ENCODE data around the gene TCEANC2.
"Not testable (repeated sequence)": the region's sequence is repeated elsewhere in the genome, so short reads cannot be mapped to it uniquely, and the experiment has no call there.

Gene TCEANC2

DNA sequence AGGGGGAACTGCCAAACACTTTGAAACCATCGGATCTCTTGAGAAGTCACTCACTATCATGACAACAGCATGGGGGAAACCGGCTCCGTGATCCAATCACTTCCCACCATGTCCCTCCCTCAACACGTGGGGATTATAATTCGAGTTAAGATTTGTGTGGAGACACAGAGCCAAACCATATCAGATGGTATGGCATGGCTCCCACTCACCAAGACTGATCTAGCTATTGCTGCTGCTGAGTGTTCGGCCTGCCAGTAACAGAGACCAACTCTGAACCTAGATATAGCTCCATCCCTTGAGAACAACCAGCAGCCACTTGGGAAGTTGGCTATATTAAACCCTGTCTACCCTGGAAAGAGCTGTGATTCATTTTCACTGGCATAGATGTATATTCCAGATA lies 50.0 kb downstream of the TCEANC2 start:
- TF ChIP-seq, protein P1, sequence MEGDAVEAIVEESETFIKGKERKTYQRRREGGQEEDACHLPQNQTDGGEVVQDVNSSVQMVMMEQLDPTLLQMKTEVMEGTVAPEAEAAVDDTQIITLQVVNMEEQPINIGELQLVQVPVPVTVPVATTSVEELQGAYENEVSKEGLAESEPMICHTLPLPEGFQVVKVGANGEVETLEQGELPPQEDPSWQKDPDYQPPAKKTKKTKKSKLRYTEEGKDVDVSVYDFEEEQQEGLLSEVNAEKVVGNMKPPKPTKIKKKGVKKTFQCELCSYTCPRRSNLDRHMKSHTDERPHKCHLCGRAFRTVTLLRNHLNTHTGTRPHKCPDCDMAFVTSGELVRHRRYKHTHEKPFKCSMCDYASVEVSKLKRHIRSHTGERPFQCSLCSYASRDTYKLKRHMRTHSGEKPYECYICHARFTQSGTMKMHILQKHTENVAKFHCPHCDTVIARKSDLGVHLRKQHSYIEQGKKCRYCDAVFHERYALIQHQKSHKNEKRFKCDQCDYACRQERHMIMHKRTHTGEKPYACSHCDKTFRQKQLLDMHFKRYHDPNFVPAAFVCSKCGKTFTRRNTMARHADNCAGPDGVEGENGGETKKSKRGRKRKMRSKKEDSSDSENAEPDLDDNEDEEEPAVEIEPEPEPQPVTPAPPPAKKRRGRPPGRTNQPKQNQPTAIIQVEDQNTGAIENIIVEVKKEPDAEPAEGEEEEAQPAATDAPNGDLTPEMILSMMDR (IDR thresholded peaks at IDR 0.05; ENCODE audit: borderline replicate concordance, insufficient read depth, low read depth, low read length): no peak
- H3K4me3 ChIP-seq (ENCODE audit: low read depth, low read length): no peak overlapping the region

DNA sequence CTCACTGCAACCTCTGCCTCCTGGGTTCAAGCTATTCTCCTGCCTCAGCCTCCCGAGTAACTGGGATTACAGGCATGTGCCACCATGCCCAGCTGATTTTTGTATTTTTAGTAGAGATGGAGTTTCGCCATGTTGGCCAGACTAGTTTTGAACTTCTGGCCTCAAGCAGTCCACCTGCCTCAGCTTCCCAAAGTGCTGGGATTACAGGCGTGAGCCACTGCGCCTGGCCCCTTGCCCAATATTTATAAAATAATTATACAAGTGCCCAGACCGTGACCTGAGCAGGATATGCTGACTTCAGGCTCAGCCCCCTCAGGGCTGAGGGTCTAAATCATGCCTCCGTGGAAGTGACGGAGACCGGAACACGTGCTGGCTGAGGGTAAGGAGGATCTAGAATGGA lies 51.2 kb downstream of the TCEANC2 start:
- not testable (repeated sequence) for H3K4me3 ChIP-seq (ENCODE audit: low read depth, low read length)

DNA sequence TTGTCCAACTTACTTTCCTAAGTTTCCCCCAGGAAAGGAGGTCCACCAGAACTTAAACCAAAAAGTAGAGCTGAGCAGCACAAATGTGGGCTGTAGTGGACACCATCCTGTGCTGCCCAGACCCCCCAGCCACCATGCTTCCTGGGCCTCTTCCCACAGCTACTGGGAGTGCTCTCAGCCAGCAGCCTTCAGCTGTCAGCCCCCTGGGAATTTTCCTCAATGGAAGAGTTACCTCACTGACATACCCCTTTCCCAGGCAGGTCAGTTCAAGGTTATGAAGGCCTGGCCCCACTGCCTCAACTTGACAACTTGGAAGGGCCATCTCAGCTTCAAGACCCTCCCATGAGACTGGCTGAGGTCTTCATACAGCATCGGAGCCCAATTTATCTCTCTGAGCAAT lies 51.7 kb downstream of the TCEANC2 start:
- TF ChIP-seq, protein P1 (IDR thresholded peaks at IDR 0.05; ENCODE audit: borderline replicate concordance, insufficient read depth, low read depth, low read length): no peak
- no peak overlapping the region for H3K4me3 ChIP-seq (ENCODE audit: low read depth, low read length)

DNA sequence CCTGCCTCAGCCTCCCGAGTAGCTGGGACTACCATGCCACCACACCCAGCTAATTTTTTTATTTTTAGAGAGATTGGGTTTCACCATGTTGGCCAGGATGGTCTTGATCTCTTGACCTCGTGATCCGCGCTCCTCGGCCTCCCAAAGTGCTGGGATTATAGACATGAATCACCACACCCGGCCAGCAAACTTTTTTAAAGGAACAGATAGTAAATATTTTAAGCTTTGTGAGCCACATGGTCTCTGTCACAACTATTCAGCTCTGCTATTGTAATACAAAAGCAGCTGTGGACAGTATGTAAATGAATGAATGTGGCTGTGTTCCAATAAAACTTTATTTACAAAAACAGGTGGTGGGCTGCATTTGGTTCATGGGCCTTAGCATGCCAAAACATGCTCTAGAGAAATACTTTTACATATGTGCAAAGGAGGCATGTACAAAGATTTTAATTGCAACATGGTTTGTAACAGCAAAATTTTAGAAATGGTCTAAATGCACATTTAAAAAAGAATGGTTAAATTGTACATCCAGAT lies 52.4 kb downstream of the TCEANC2 start:
- TF ChIP-seq, protein P1 (IDR thresholded peaks at IDR 0.05; ENCODE audit: borderline replicate concordance, insufficient read depth, low read depth, low read length): no peak
- H3K4me3 ChIP-seq (ENCODE audit: low read depth, low read length): no peak overlapping the region

DNA sequence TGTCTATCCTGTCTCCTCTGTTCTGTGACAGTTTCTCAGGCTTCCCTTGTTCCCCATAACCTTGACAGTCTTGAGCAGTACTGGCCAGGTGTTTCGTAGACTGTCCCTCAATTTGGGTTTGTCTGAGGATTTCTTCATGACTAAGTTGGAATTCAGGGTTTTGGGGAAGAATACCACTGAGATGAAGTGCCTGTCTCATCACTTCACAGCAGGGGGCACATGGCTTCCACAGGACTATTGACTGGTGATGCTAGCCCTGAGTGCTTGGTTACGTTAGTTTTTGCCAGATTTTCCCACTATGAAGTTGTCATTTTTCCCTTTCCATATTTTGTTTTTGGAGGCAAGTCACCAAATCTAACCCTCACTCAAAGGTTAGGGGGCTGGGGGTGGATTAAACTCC lies 53.7 kb downstream of the TCEANC2 start:
- no peak overlapping the region for H3K4me3 ChIP-seq (ENCODE audit: low read depth, low read length)

DNA sequence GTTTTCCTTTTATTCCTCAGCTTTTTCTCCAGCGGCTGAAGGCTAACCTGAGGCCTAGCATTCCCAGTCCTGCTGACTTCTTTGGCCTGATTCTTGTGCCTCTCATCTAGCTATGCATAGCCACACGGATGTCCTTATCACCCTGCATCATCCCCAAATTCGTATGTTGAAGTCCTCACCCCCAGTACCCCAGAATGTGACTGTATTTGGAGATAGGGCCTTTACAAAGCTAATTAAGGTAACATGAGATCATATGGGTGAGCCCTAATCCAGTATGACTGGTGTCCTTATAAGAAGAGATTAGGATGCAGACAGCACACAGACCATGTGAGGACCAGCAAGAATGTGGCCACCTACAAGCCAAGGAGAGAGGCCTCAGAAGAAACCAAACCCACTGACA lies 54.7 kb downstream of the TCEANC2 start:
- no peak overlapping the region for H3K4me3 ChIP-seq (ENCODE audit: low read depth, low read length)
- TF ChIP-seq, protein P1 (IDR thresholded peaks at IDR 0.05; ENCODE audit: borderline replicate concordance, insufficient read depth, low read depth, low read length): no peak

More for the DNA sequence above, 53.7 kb downstream of the TCEANC2 start:
- TF ChIP-seq, protein P1 (IDR thresholded peaks at IDR 0.05; ENCODE audit: borderline replicate concordance, insufficient read depth, low read depth, low read length): no peak

DNA sequence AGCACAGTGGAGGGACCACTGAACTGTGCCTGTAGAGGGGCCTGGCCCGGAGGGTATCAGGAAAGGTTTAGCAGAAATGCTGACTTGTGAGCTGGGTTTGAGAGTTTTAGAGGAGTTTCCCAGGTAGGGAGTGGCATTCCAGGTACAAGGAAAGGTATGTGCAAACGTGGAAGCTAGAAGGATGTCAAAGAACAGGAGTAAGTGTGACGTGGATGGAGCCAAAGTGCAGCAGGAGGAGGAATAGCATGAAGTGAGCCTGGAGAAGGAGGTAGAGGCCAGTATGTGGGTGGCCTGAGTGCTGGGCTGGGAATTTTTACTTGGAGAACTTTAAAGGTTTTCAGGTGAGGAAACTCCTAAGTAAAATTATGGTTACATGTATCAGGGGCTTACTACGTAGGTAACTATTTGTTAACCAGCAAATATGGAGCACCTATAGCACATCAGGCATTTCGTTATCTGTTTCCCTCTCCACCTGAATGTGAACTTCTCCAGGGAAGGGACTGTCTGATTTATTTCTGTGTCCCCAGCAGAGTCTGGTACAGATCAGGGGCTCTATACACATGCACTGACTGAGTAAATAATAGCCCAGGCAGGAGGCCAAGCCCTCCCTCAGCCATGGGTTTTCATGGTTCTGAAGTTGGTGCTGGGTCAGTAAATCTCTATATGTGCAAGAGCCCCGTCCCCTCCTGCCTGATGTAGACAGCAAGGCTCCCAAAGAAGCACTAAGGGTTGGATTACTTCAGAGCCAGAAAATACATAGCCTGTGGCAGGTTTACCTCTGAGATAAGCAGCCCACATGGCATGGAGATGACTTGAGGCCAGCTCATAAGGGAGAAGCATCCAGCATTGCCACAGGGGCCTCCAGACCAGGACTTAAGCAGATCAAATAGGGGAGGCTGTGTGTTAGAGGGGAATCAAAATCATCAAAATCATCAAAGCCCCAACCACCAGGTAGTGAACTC lies 56.0 kb downstream of the TCEANC2 start:
- TF ChIP-seq, protein P1 (IDR thresholded peaks at IDR 0.05; ENCODE audit: borderline replicate concordance, insufficient read depth, low read depth, low read length): no peak
- H3K4me3 ChIP-seq (ENCODE audit: low read depth, low read length): no peak overlapping the region
